HG02763 (cell line): ENCODE data around the gene GPRIN2.

Experiments used
- ATAC-seq: cut with Tn5 transposase; IDR thresholded peaks from one replicate; pipeline ENCODE4 v1.9.1; 2021; ENCODE audit warnings: mild to moderate bottlenecking, moderate library complexity; ENCODE audit not compliant: unreplicated experiment

GPRIN2 gene

GRCh38 chr10:46549171-46550075 is 7.0 kb downstream of the GPRIN2 start:
- ATAC-seq = no peak

GRCh38 chr10:46548498-46549090 is 7.9 kb downstream of the GPRIN2 start:
- no peak for ATAC-seq

- no peak for ATAC-seq
These were observed 8.6 kb downstream of the GPRIN2 start for GRCh38 chr10:46547541-46548497.

- no peak for ATAC-seq
These were observed 9.6 kb downstream of the GPRIN2 start for GRCh38 chr10:46546591-46547540.

- ATAC-seq = no peak
These were observed 10.4 kb downstream of the GPRIN2 start for GRCh38 chr10:46545861-46546590.

- ATAC-seq = no peak
These were observed 11.3 kb downstream of the GPRIN2 start for GRCh38 chr10:46544989-46545791.

GRCh38 chr10:46543466-46544377 is 12.7 kb downstream of the GPRIN2 start:
- ATAC-seq = no peak

GRCh38 chr10:46542567-46543465 is 13.6 kb downstream of the GPRIN2 start:
- ATAC-seq = no peak

- no peak for ATAC-seq
These were observed 14.5 kb downstream of the GPRIN2 start for GRCh38 chr10:46541735-46542566.

- no peak for ATAC-seq
These were observed 15.3 kb downstream of the GPRIN2 start for GRCh38 chr10:46541017-46541661.

- no peak for ATAC-seq
These were observed 15.9 kb downstream of the GPRIN2 start for GRCh38 chr10:46540412-46541016.

- ATAC-seq = no peak
These were observed 16.7 kb downstream of the GPRIN2 start for GRCh38 chr10:46539596-46540411.

- no peak for ATAC-seq
These were observed 17.6 kb downstream of the GPRIN2 start for GRCh38 chr10:46538717-46539426.
